ENCODE results near the gene KLHL3. TPM values are rescaled to one million over a fixed set of nuclear protein-coding genes. Genes with fewer than 3 reads are reported as not detected.

KLHL3 gene
- total RNA-seq, 2 experiments from 2014 or later, result 16.3 to 21.2 TPM

GRCh38 chr5:137596941-137597340 is 138.9 kb downstream of the KLHL3 start:
- Mint-ChIP-seq H3K4me1 (no peaks in the 10 kb centered on the region), H3K9me3 (no peaks in the 10 kb centered on the region), H3K4me3 (no peak overlapping the region)

GRCh38 chr5:137595396-137596079 is 140.4 kb downstream of the KLHL3 start:
- peaks cover 1% of the 10 kb centered on the region for H3K9me3 Mint-ChIP-seq
- no peak for DNase-seq
- H3K27ac Mint-ChIP-seq, result no peak overlapping the region
- H3K4me1 Mint-ChIP-seq, result no peaks in the 10 kb centered on the region
- POLR2A ChIA-PET, result no interaction called here
- peaks cover 40% of the 10 kb centered on the region for H3K27me3 Mint-ChIP-seq
- no peak overlapping the region for H3K4me3 Mint-ChIP-seq
- no peak for ATAC-seq (ENCODE audit: low read depth)
- no peaks in the 10 kb centered on the region for H3K36me3 Mint-ChIP-seq

More at GRCh38 chr5:137596941-137597340, 138.9 kb downstream of the KLHL3 start:
- ATAC-seq (ENCODE audit: low read depth) (no peak), DNase-seq (no peak)
- POLR2A ChIA-PET, result no interaction called here
- H3K27ac Mint-ChIP-seq, result no peak overlapping the region
- peaks cover 44% of the 10 kb centered on the region for H3K27me3 Mint-ChIP-seq
- H3K36me3 Mint-ChIP-seq, result no peaks in the 10 kb centered on the region

GRCh38 chr5:137594717-137595116 is 141.2 kb downstream of the KLHL3 start:
- ATAC-seq (ENCODE audit: low read depth) (no peak), DNase-seq (no peak)
- Mint-ChIP-seq H3K4me3 (no peak overlapping the region), H3K4me1 (no peaks in the 10 kb centered on the region), H3K9me3 (peaks cover 1% of the 10 kb centered on the region), H3K27me3 (peaks cover 39% of the 10 kb centered on the region), H3K27ac (no peak overlapping the region), H3K36me3 (no peaks in the 10 kb centered on the region)
- POLR2A ChIA-PET, result no interaction called here

- POLR2A ChIA-PET, result no interaction called here
- H3K4me1 Mint-ChIP-seq, result peaks cover 7% of the 10 kb centered on the region
- peaks cover 26% of the 10 kb centered on the region for H3K27me3 Mint-ChIP-seq
- DNase-seq (no peak), ATAC-seq (ENCODE audit: low read depth) (no peak)
- H3K9me3 Mint-ChIP-seq, result peaks cover 2% of the 10 kb centered on the region
- H3K27ac Mint-ChIP-seq, result no peak overlapping the region
- H3K4me3 Mint-ChIP-seq, result no peak overlapping the region
- no peaks in the 10 kb centered on the region for H3K36me3 Mint-ChIP-seq
Observed at GRCh38 chr5:137592317-137592716, 143.6 kb downstream of the KLHL3 start.

- Mint-ChIP-seq H3K27ac (peak overlapping the region; percentile 53), H3K9me3 (peaks cover 6% of the 10 kb centered on the region)
Observed at GRCh38 chr5:137589185-137589584, 146.7 kb downstream of the KLHL3 start.

GRCh38 chr5:137587919-137588318 is 148.0 kb downstream of the KLHL3 start:
- ATAC-seq (ENCODE audit: low read depth) (no peak), DNase-seq (no peak)
- H3K27me3 Mint-ChIP-seq, result peaks cover 16% of the 10 kb centered on the region
- H3K9me3 Mint-ChIP-seq, result peaks cover 6% of the 10 kb centered on the region
- H3K4me1 Mint-ChIP-seq, result peaks cover 7% of the 10 kb centered on the region
- POLR2A ChIA-PET, result no interaction called here
- no peak overlapping the region for H3K4me3 Mint-ChIP-seq
- no peaks in the 10 kb centered on the region for H3K36me3 Mint-ChIP-seq
- H3K27ac Mint-ChIP-seq, result no peak overlapping the region

More at GRCh38 chr5:137589185-137589584, 146.7 kb downstream of the KLHL3 start:
- DNase-seq (no peak), ATAC-seq (ENCODE audit: low read depth) (peak; percentile 75)
- Mint-ChIP-seq H3K4me3 (peak overlapping the region; percentile 44), H3K4me1 (peaks cover 7% of the 10 kb centered on the region), H3K27me3 (peaks cover 17% of the 10 kb centered on the region), H3K36me3 (no peaks in the 10 kb centered on the region)
- POLR2A ChIA-PET, result no interaction called here

- DNase-seq (no peak), ATAC-seq (ENCODE audit: low read depth) (no peak)
- Mint-ChIP-seq H3K4me1 (peaks cover 6% of the 10 kb centered on the region), H3K9me3 (peaks cover 5% of the 10 kb centered on the region), H3K36me3 (no peaks in the 10 kb centered on the region), H3K4me3 (no peak overlapping the region), H3K27me3 (peaks cover 11% of the 10 kb centered on the region), H3K27ac (no peak overlapping the region)
- POLR2A ChIA-PET, result no interaction called here
Observed at GRCh38 chr5:137584262-137584661, 151.6 kb downstream of the KLHL3 start.

GRCh38 chr5:137583129-137583528 is 152.8 kb downstream of the KLHL3 start:
- Mint-ChIP-seq H3K4me1 (no peaks in the 10 kb centered on the region), H3K27ac (no peak overlapping the region), H3K36me3 (no peaks in the 10 kb centered on the region), H3K4me3 (no peak overlapping the region), H3K9me3 (peaks cover 5% of the 10 kb centered on the region), H3K27me3 (peaks cover 9% of the 10 kb centered on the region)
- POLR2A ChIA-PET, result no interaction called here
- ATAC-seq (ENCODE audit: low read depth) (no peak), DNase-seq (no peak)

- Mint-ChIP-seq H3K4me3 (no peak overlapping the region), H3K9me3 (peaks cover 3% of the 10 kb centered on the region), H3K36me3 (no peaks in the 10 kb centered on the region), H3K4me1 (no peaks in the 10 kb centered on the region), H3K27me3 (peaks cover 9% of the 10 kb centered on the region), H3K27ac (no peak overlapping the region)
- no peak for DNase-seq
- POLR2A ChIA-PET, result no interaction called here
- ATAC-seq (ENCODE audit: low read depth), result no peak
Observed at GRCh38 chr5:137582218-137582617, 153.7 kb downstream of the KLHL3 start.

- H3K4me1 Mint-ChIP-seq, result no peaks in the 10 kb centered on the region
- H3K27me3 Mint-ChIP-seq, result peaks cover 9% of the 10 kb centered on the region
- no peak overlapping the region for H3K27ac Mint-ChIP-seq
- POLR2A ChIA-PET, result no interaction called here
- DNase-seq (no peak), ATAC-seq (ENCODE audit: low read depth) (no peak)
- no peaks in the 10 kb centered on the region for H3K36me3 Mint-ChIP-seq
- H3K9me3 Mint-ChIP-seq, result no peaks in the 10 kb centered on the region
- H3K4me3 Mint-ChIP-seq, result no peak overlapping the region
Observed at GRCh38 chr5:137581776-137582175, 154.1 kb downstream of the KLHL3 start.

GRCh38 chr5:137580030-137580429 is 155.9 kb downstream of the KLHL3 start:
- no peak overlapping the region for H3K4me3 Mint-ChIP-seq
- peaks cover 3% of the 10 kb centered on the region for H3K4me1 Mint-ChIP-seq
- no peak overlapping the region for H3K27ac Mint-ChIP-seq
- H3K27me3 Mint-ChIP-seq, result peaks cover 7% of the 10 kb centered on the region
- POLR2A ChIA-PET, result no interaction called here
- H3K9me3 Mint-ChIP-seq, result no peaks in the 10 kb centered on the region
- no peaks in the 10 kb centered on the region for H3K36me3 Mint-ChIP-seq
- ATAC-seq (ENCODE audit: low read depth) (no peak), DNase-seq (no peak)

GRCh38 chr5:137575847-137576246 is 160.0 kb downstream of the KLHL3 start:
- no peaks in the 10 kb centered on the region for H3K36me3 Mint-ChIP-seq
- H3K27ac Mint-ChIP-seq, result no peak overlapping the region
- POLR2A ChIA-PET, result no interaction called here
- DNase-seq, result no peak
- peaks cover 11% of the 10 kb centered on the region for H3K27me3 Mint-ChIP-seq
- H3K4me1 Mint-ChIP-seq, result peaks cover 3% of the 10 kb centered on the region
- H3K4me3 Mint-ChIP-seq, result no peak overlapping the region
- no peak for ATAC-seq (ENCODE audit: low read depth)
- H3K9me3 Mint-ChIP-seq, result no peaks in the 10 kb centered on the region

- Mint-ChIP-seq H3K36me3 (no peaks in the 10 kb centered on the region), H3K9me3 (no peaks in the 10 kb centered on the region), H3K4me3 (no peak overlapping the region), H3K27ac (no peak overlapping the region), H3K4me1 (peaks cover 3% of the 10 kb centered on the region), H3K27me3 (peaks cover 11% of the 10 kb centered on the region)
- ATAC-seq (ENCODE audit: low read depth), result no peak
- DNase-seq, result no peak
- POLR2A ChIA-PET, result no interaction called here
Observed at GRCh38 chr5:137575211-137575610, 160.7 kb downstream of the KLHL3 start.

GRCh38 chr5:137573376-137573775 is 162.5 kb downstream of the KLHL3 start:
- H3K27ac Mint-ChIP-seq, result peak overlapping the region; percentile 26
- no peak overlapping the region for H3K4me3 Mint-ChIP-seq
- H3K27me3 Mint-ChIP-seq, result peaks cover 11% of the 10 kb centered on the region
- POLR2A ChIA-PET, result no interaction called here
- H3K9me3 Mint-ChIP-seq, result no peaks in the 10 kb centered on the region
- ATAC-seq (ENCODE audit: low read depth), result no peak
- no peak for DNase-seq
- peaks cover 3% of the 10 kb centered on the region for H3K4me1 Mint-ChIP-seq
- H3K36me3 Mint-ChIP-seq, result no peaks in the 10 kb centered on the region
